Muscle of leg (tissue), 11 donors: Measurements from ENCODE around the gene IGSF5. TPM values are rescaled to one million over a fixed set of nuclear protein-coding genes. Genes with fewer than 3 reads are reported as not detected.
A peak's percentile ranks its signal among the peaks of the same experiment; 100 is the strongest.

Experiments used
- DNase-seq: peaks from one replicate; pipeline ENCODE4 v3.0.0; 2013
- H3K27ac ChIP-seq: one replicate; pipeline ENCODE4 v1.5.1; 2013; ENCODE audit warnings: mild to moderate bottlenecking, low read length, control low read depth
- H3K27me3 ChIP-seq: one replicate; pipeline ENCODE4 v1.6.1; 2013; ENCODE audit warnings: low read length; ENCODE audit not compliant: control insufficient read depth, insufficient read depth
- H3K36me3 ChIP-seq: one replicate; pipeline ENCODE4 v1.6.1; 2013; ENCODE audit warnings: low read length; ENCODE audit not compliant: control insufficient read depth, insufficient read depth
- H3K4me1 ChIP-seq: one replicate; pipeline ENCODE4 v1.6.1; 2013; ENCODE audit warnings: low read length; ENCODE audit not compliant: control insufficient read depth, insufficient read depth
- H3K4me3 ChIP-seq: one replicate; pipeline ENCODE4 v1.5.1; 2013; ENCODE audit warnings: low read length, control low read depth
- H3K9me3 ChIP-seq: replicated peaks from 2 replicates; pipeline ENCODE4 v1.6.1; 2013; ENCODE audit warnings: low read depth, low read length; ENCODE audit not compliant: control insufficient read depth
- WGBS: methylation state at CpG from one replicate; pipeline ENCODE4 v1.1.5; 2013; ENCODE audit warnings: missing lambda C conversion rate; ENCODE audit not compliant: insufficient coverage; 5-methylcytosine and 5-hydroxymethylcytosine counted together
- polyA plus RNA-seq, 8 donors: library from polyadenylated mRNA; unstranded; fragments of 120-200 nt; gene quantifications; one replicate each; pipeline versions ENCODE4 v1.2.1 to v1.2.3, GENCODE V29; 2013; ENCODE audit warnings: inconsistent platforms in 1 of 8, low replicate concordance in 1 of 8; ENCODE audit not compliant: insufficient read length in 8 of 8, insufficient read depth in 1 of 8
- total RNA-seq: library from RNA; stranded (reverse); fragments of 120-200 nt; gene quantifications from one replicate; pipeline ENCODE4 v1.2.4, GENCODE V29; 2013

Gene IGSF5
- total and polyA plus RNA-seq, 9 donors = 0.37 to 1.5 (median 0.80) TPM

DNA sequence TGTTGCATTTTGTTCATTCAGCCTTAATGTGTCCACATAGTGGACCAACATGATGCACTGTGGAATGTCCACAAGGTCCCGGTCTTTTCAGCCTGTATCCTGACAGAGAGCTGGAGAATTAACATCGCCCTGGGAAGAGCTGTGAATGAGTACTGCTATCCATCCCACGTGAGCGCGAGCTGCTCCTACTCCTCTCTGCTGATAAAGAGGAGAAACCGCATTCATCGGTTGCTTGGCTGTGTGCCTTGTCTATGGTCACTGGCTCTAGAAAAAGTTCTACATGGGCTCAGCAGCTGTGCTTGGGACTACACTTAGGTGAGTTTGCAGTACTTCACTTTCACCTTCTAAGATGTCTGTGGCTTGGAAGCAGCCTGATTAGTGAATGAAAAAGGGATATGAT, 31.1 kb upstream of the IGSF5 start:
- DNase-seq = peak; percentile 26
- no peak overlapping the region for H3K4me3 ChIP-seq
- no peaks in the 10 kb centered on the region for H3K4me1 ChIP-seq
- no peaks in the 10 kb centered on the region for H3K36me3 ChIP-seq
- H3K27me3 ChIP-seq = peaks cover 3% of the 10 kb centered on the region
- H3K9me3 ChIP-seq = no peaks in the 10 kb centered on the region
- H3K27ac ChIP-seq = no peak overlapping the region
- 67% methylated on average over 5 of the region's 7 CpGs for WGBS

DNA sequence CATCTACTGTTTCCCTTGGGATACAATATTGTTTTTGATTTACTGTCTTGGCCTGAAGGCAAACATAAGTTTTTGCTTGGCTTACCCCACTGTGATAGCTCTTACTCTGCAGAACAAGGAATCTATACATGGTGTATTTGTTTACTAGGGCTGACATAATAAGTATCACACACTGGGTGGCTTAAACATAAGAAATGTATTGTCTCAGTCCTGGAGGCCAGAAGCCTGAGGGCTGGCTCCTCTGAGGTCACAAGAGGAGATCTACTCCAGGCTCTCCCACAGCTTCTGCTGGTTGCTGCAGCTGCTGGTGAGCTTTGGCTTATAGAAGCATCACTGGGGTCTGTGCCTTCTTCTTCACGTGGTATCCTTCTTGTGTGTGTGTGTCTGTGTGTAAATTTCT, 30.7 kb upstream of the IGSF5 start:
- H3K36me3 ChIP-seq = no peaks in the 10 kb centered on the region
- no peak overlapping the region for H3K27ac ChIP-seq
- peaks cover 3% of the 10 kb centered on the region for H3K27me3 ChIP-seq
- WGBS = no CpG with 5 or more reads among the region's 1 CpG
- peak; percentile 32 for DNase-seq
- H3K4me3 ChIP-seq = no peak overlapping the region
- no peaks in the 10 kb centered on the region for H3K9me3 ChIP-seq
- no peaks in the 10 kb centered on the region for H3K4me1 ChIP-seq

- peak; percentile 51 for DNase-seq
- Histone ChIP-seq H3K9me3 (no peaks in the 10 kb centered on the region), H3K27ac (no peak overlapping the region), H3K27me3 (no peaks in the 10 kb centered on the region), H3K4me1 (no peaks in the 10 kb centered on the region), H3K36me3 (no peaks in the 10 kb centered on the region), H3K4me3 (no peak overlapping the region)
- WGBS = no CpG with 5 or more reads among the region's 10 CpGs
Observed at GRCh38 chr21:39715804-39716397, 29.1 kb upstream of the IGSF5 start.

DNA sequence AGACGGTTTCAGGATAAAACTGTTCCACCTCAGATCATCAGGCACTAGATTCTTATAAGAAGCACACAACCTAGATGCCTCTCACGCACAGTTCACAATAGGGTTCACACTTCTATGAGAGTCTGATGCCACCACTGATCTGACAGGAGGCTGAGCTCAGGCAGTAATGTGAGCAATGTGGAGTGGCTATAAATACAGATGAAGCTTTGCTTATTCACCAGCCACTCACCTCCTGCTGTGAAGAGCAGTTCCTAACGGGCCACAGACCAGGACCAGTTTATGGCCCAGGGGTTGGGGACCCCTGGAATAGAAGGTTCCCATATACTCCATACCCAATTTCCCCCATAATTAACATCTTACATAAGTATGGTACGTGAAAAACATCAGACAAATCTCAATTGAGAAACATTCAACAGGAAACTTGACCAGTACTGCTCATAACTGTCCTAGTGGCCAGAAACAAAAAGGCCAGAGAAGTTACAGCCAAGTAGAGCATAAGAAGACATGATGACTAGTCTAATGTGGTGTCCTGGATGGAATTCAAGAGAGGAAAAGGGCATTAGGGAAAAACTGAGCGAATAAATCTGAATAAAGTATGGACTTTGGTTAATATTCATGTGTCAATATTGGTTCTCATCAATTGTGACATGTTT, 24.7 kb upstream of the IGSF5 start:
- Histone ChIP-seq H3K9me3 (no peaks in the 10 kb centered on the region), H3K27me3 (no peaks in the 10 kb centered on the region), H3K27ac (no peak overlapping the region), H3K36me3 (no peaks in the 10 kb centered on the region), H3K4me3 (no peak overlapping the region), H3K4me1 (no peaks in the 10 kb centered on the region)
- 67% methylated on average over 1 of the region's 5 CpGs for WGBS
- DNase-seq = no peak

GRCh38 chr21:39721885-39722284, 23.1 kb upstream of the IGSF5 start:
- no CpG with 5 or more reads among the region's 1 CpG for WGBS
- no peak for DNase-seq
- Histone ChIP-seq H3K36me3 (no peaks in the 10 kb centered on the region), H3K4me1 (no peaks in the 10 kb centered on the region), H3K27ac (no peak overlapping the region), H3K4me3 (no peak overlapping the region), H3K9me3 (no peaks in the 10 kb centered on the region), H3K27me3 (no peaks in the 10 kb centered on the region)

GRCh38 chr21:39724944-39725343, 20.0 kb upstream of the IGSF5 start:
- Histone ChIP-seq H3K4me1 (no peaks in the 10 kb centered on the region), H3K27me3 (peaks cover 2% of the 10 kb centered on the region), H3K9me3 (no peaks in the 10 kb centered on the region), H3K27ac (no peak overlapping the region), H3K36me3 (no peaks in the 10 kb centered on the region), H3K4me3 (no peak overlapping the region)
- 90% methylated on average over 4 of the region's 5 CpGs for WGBS
- DNase-seq = no peak

- no peak for DNase-seq
- WGBS = 88% methylated on average over 7 of the region's 7 CpGs
- no peaks in the 10 kb centered on the region for H3K9me3 ChIP-seq
- H3K27me3 ChIP-seq = peaks cover 2% of the 10 kb centered on the region
- no peak overlapping the region for H3K27ac ChIP-seq
- H3K4me3 ChIP-seq = no peak overlapping the region
- H3K4me1 ChIP-seq = no peaks in the 10 kb centered on the region
- H3K36me3 ChIP-seq = no peaks in the 10 kb centered on the region
Observed at GRCh38 chr21:39726133-39726532, 18.9 kb upstream of the IGSF5 start.

GRCh38 chr21:39727401-39728120, 17.4 kb upstream of the IGSF5 start:
- Histone ChIP-seq H3K4me3 (no peak overlapping the region), H3K36me3 (no peaks in the 10 kb centered on the region), H3K27ac (no peak overlapping the region), H3K4me1 (no peaks in the 10 kb centered on the region), H3K27me3 (peaks cover 2% of the 10 kb centered on the region), H3K9me3 (no peaks in the 10 kb centered on the region)
- WGBS = 83% methylated on average over 9 of the region's 15 CpGs
- no peak for DNase-seq

DNA sequence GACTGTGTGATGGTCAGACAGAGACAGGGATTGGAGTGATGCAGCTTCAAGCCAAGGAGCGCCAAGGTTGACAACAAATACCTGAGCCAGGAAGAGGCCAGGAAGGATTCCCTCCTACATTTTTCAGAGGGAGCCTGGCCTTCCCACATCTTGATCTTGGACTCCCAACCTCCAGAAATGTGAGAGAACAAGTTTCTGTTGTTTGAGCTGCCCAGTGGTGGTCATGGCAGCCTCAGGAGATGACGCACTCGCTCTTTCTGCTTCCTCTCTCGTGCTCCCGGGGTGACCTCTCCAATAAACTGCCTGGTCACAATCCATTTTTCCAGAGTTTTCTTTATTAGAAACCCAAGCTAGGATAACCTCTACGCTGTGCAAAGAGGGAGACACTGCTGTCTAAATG, 16.6 kb upstream of the IGSF5 start:
- WGBS = 70% methylated on average over 3 of the region's 6 CpGs

DNA sequence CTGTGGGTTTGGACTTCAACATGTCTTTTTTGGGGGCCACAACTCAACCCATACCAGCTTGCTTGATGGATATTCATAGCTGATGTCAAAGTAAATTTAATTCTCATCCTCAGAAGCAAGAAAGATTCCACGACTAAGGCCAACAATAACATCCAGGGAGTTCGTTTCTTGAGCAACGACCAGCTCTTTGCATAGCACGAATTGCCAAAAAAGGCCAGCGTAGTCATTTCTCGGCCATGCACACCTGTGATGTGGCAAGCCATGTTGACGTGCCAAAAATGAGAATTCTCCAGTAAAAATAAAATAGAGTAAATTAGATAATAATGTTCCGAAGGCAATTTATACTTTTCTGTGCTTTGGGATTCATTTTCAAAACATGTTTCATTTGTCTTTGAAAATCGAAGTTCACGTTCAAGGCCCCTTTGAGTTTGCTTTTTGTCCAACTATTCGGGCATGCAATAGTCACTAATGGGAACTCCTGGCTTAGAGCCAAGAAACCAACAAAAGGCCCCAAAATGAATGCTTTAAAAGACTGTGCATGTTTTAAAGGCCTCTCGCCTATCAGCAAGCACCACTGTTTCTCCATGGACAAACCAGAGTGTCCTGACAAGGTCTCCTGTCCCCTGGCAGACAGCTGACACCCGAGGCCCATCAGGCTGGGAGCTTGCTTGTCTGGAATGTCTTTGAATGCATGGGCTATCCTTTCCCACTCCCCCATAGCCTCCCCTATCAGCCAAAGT, 14.4 kb upstream of the IGSF5 start:
- Histone ChIP-seq H3K9me3 (no peaks in the 10 kb centered on the region), H3K4me3 (no peak overlapping the region), H3K27me3 (peaks cover 2% of the 10 kb centered on the region), H3K36me3 (no peaks in the 10 kb centered on the region), H3K4me1 (no peaks in the 10 kb centered on the region), H3K27ac (no peak overlapping the region)
- no peak for DNase-seq
- 63% methylated on average over 3 of the region's 13 CpGs for WGBS

More for the DNA sequence above, 16.6 kb upstream of the IGSF5 start:
- Histone ChIP-seq H3K4me1 (no peaks in the 10 kb centered on the region), H3K9me3 (no peaks in the 10 kb centered on the region), H3K36me3 (no peaks in the 10 kb centered on the region), H3K27ac (no peak overlapping the region), H3K27me3 (peaks cover 2% of the 10 kb centered on the region), H3K4me3 (no peak overlapping the region)
- DNase-seq = no peak
